Measurements from ENCODE around the gene ADAM10.

- TF ChIP-seq CTCF (conservative IDR thresholded peaks at IDR 0.05; ENCODE audit: low read length) (peak; percentile 53; the same call in 1 of the 2 replicates), EZH2phosphoT487 (IDR thresholded peaks at IDR 0.05; ENCODE audit: borderline replicate concordance, low read depth, low read length) (no peak)
Measured at GRCh38 chr15:58770857-58771620, 21.5 kb upstream of the ADAM10 start, which contains the start of gene MINDY2.
